Panc1 (cell line): ENCODE results near the gene MEGF8. TPM values are rescaled to one million over a fixed set of nuclear protein-coding genes. Genes with fewer than 3 reads are reported as not detected.

Experiments
- ATAC-seq: fragments of 200-7000 bp; cut with Tn5 transposase; 2 replicates; pipeline ENCODE4 v1.9.1; 2020; ENCODE audit warnings: mild to moderate bottlenecking, moderate library complexity
- BruUV-seq: library from RNA; stranded (reverse); fragments of 400-500 nt; replicated peaks from 2 replicates; lab custom pipeline; 2021; lab: Mats Ljungman, UMichigan
- CTCF ChIA-PET: fragments of 300-600 bp; sonication (Branson Sonifier 250); formaldehyde crosslinking; loops from one replicate; lab custom pipeline; 2022; ENCODE audit warnings: antibody characterized with exemption; lab: Charles Lee
- POLR2A ChIA-PET: fragments of 300-600 bp; sonication (Branson Sonifier 250); formaldehyde crosslinking; loops from one replicate; lab custom pipeline; 2022; ENCODE audit warnings: antibody characterized with exemption; lab: Charles Lee
- DNase-seq: peaks from one replicate; pipeline ENCODE4 v3.0.0-alpha.2; 2010; ENCODE audit warnings: low read depth, low spot score
- H3K27ac ChIP-seq: 2 replicates; pipeline ENCODE4 v1.5.1; 2011; ENCODE audit warnings: mild to moderate bottlenecking, low read length, inconsistent platforms
- H3K27me3 ChIP-seq: fragments of 200-500 bp; sonication (Bioruptor generic); 2 replicates; pipeline ENCODE4 v1.6.0; 2014; ENCODE audit warnings: low read length, inconsistent platforms; ENCODE audit not compliant: control insufficient read depth, insufficient read depth
- H3K36me3 ChIP-seq: fragments of 200-500 bp; sonication (Bioruptor generic); 2 replicates; pipeline ENCODE4 v1.5.1; 2014; ENCODE audit warnings: inconsistent platforms, mild to moderate bottlenecking, low read length, moderate library complexity; ENCODE audit not compliant: control insufficient read depth, insufficient read depth
- H3K4me1 ChIP-seq: 2 replicates; pipeline ENCODE4 v1.5.1; 2011; ENCODE audit warnings: inconsistent platforms, mild to moderate bottlenecking, low read length, moderate library complexity; ENCODE audit not compliant: control insufficient read depth, insufficient read depth
- H3K4me3 ChIP-seq, 2 experiments: 2 replicates each; pipeline ENCODE4 v1.5.1; 2011 to 2012; ENCODE audit warnings: low read depth in 2 of 2, low read length in 2 of 2, mild to moderate bottlenecking in 2 of 2, inconsistent platforms in 1 of 2, moderate library complexity in 1 of 2
- H3K9me3 ChIP-seq: fragments of 200-500 bp; sonication (Bioruptor generic); 2 replicates; pipeline ENCODE4 v1.5.1; 2014; ENCODE audit warnings: low read depth, mild to moderate bottlenecking, inconsistent platforms, low read length, moderate library complexity; ENCODE audit not compliant: control insufficient read depth, insufficient read depth
- CTCF ChIP-seq: fragments of 450-650 bp; IDR thresholded peaks from 2 replicates; pipeline ENCODE4 v1.5.1; 2017; ENCODE audit warnings: mild to moderate bottlenecking
- POLR2AphosphoS5 ChIP-seq: IDR thresholded peaks from 2 replicates; pipeline ENCODE4 v1.6.1; 2012; ENCODE audit warnings: mild to moderate bottlenecking, low read depth, low read length, moderate library complexity
- REST ChIP-seq, 2 experiments: IDR thresholded peaks; 2 replicates each; pipeline ENCODE4 v1.6.1; 2011 to 2012; ENCODE audit warnings: low read depth in 2 of 2, control low read depth in 1 of 2, low read length in 1 of 2, mild to moderate bottlenecking in 1 of 2, moderate library complexity in 1 of 2; ENCODE audit not compliant: insufficient read depth in 1 of 2
- SIN3A ChIP-seq: IDR thresholded peaks from 2 replicates; pipeline ENCODE4 v1.6.1; 2012; ENCODE audit warnings: low read depth, mild to moderate bottlenecking, low read length, moderate library complexity, borderline replicate concordance; ENCODE audit not compliant: insufficient read depth
- TCF7L2 ChIP-seq: IDR thresholded peaks from 2 replicates; pipeline ENCODE4 v1.6.1; 2011; ENCODE audit warnings: mild to moderate bottlenecking, low read depth, low read length, inconsistent platforms
- in situ Hi-C: cut with HindIII; loops from 2 replicates; pipeline ENCODE4 v1.10.0; 2016; ENCODE audit warnings: low sequenced_read_pairs, low pct_unique_long_range_greater_than_20kb
- intact Hi-C: fragments of 100-400 bp; cut with micrococcal nuclease; formaldehyde crosslinking; loops from one replicate; pipeline ENCODE4 v1.10.0; 2022; ENCODE audit not compliant: unreplicated experiment
- total RNA-seq: library from RNA; stranded (reverse); gene quantifications from one replicate; pipeline ENCODE4 v1.2.1, GENCODE V29; 2021; ENCODE audit not compliant: unreplicated experiment

MEGF8 gene
- total RNA-seq, 1 experiment from 2014 or later: 14.2 TPM

GRCh38 chr19:42279902-42280814, 45.3 kb upstream of the MEGF8 start:
- ChIA-PET POLR2A (no interaction called here), CTCF (interaction anchor here (0.7 to 2.6 kb wide), 2 partner anchors 34 to 67 kb away, joined by 8 to 38 read pairs; no protein-coding TSS in a partner anchor)
- Histone ChIP-seq H3K27me3 (no peaks in the 10 kb centered on the region), H3K36me3 (no peaks in the 10 kb centered on the region), H3K9me3 (no peaks in the 10 kb centered on the region), H3K4me1 (peaks cover 40% of the 10 kb centered on the region), H3K4me3 (peak overlapping the region; percentile 58 to 70), H3K27ac (peak overlapping the region; percentile 79)
- TF ChIP-seq TCF7L2 (no peak), SIN3A (no peak), CTCF (peak; percentile 91), REST (IDR thresholded peaks at IDR 0.05; ENCODE audit: insufficient read depth in 1 of 2, low read depth in 2 of 2, low read length in 1 of 2) (no peak), POLR2AphosphoS5 (peak; percentile 68; the same call in 1 of the 2 replicates)
- intact Hi-C loops: loop anchor here (5.0 kb wide), 1 partner anchor 33 kb away; no protein-coding TSS in a partner anchor
- in situ Hi-C loops: no loop called here
- BruUV-seq: TSS peak; percentile 49
- DNase-seq (no peak), ATAC-seq (peak; percentile 77)

GRCh38 chr19:42280815-42281145, 44.7 kb upstream of the MEGF8 start:
- CTCF ChIA-PET: interaction anchor here (2.6 kb wide), 1 partner anchor 34 kb away, joined by 38 read pairs; no protein-coding TSS in a partner anchor

More at GRCh38 chr19:42280815-42281145, 44.7 kb upstream of the MEGF8 start:
- no peaks in the 10 kb centered on the region for H3K36me3 ChIP-seq
- peak overlapping the region; percentile 79; the same call in 1 of the 2 replicates for H3K27ac ChIP-seq
- intact Hi-C loops (loop anchor here (5.0 kb wide), 1 partner anchor 33 kb away; no protein-coding TSS in a partner anchor), in situ Hi-C loops (no loop called here)
- peak overlapping the region; percentile 58 to 70 for H3K4me3 ChIP-seq
- POLR2A ChIA-PET: no interaction called here
- DNase-seq: no peak
- no peak for ATAC-seq
- no TSS peak for BruUV-seq
- H3K9me3 ChIP-seq: no peaks in the 10 kb centered on the region
- no peaks in the 10 kb centered on the region for H3K27me3 ChIP-seq
- H3K4me1 ChIP-seq: peaks cover 46% of the 10 kb centered on the region
- no peak for TF ChIP-seq REST (IDR thresholded peaks at IDR 0.05; ENCODE audit: insufficient read depth in 1 of 2, low read depth in 2 of 2, low read length in 1 of 2)
- TF ChIP-seq POLR2AphosphoS5: no peak
- TF ChIP-seq SIN3A: no peak
- no peak for TF ChIP-seq CTCF
- no peak for TF ChIP-seq TCF7L2
